CD4-positive, alpha-beta T cell (primary cell): ENCODE measurements around the gene RIMS1. TPM values are rescaled to one million over a fixed set of nuclear protein-coding genes. Genes with fewer than 3 reads are reported as not detected.
"Not testable (repeated sequence)": the region's sequence is repeated elsewhere in the genome, so short reads cannot be mapped to it uniquely, and the experiment has no call there.

Experiments used
- ATAC-seq: fragments of 200-7000 bp; cut with Tn5 transposase; one replicate; pipeline ENCODE4 v1.10.0; 2022; ENCODE audit warnings: mild to moderate bottlenecking; ENCODE audit not compliant: poor library complexity
- CTCF ChIA-PET: fragments of 350-600 bp; sonication (Branson Sonifier 250); formaldehyde crosslinking; loops from one replicate; lab custom pipeline; 2021; ENCODE audit warnings: antibody characterized with exemption, inconsistent platforms; lab: Charles Lee
- POLR2A ChIA-PET: fragments of 350-600 bp; sonication (Branson Sonifier 250); formaldehyde crosslinking; loops from one replicate; lab custom pipeline; 2021; ENCODE audit warnings: antibody characterized with exemption, inconsistent platforms; lab: Charles Lee
- DNase-seq, 14 experiments: peaks; one replicate each; pipeline ENCODE4 v3.0.0-alpha.2; 2013 to 2020; ENCODE audit warnings: mixed read lengths in 2 of 14
- H3K27ac ChIP-seq, 2 donors: one replicate each; pipeline versions ENCODE4 v1.5.1 to v1.7.0; 2013; ENCODE audit warnings: low read length in 2 of 2, low read depth in 1 of 2, mild to moderate bottlenecking in 1 of 2
- H3K27me3 ChIP-seq, 2 experiments: 1 replicate in 1 of 2; 2 replicates in 1 of 2; pipeline versions ENCODE4 v1.6.1 to v1.7.0; 2013; ENCODE audit warnings: low read length in 2 of 2, control low read depth in 1 of 2, mild to moderate bottlenecking in 1 of 2, moderate library complexity in 1 of 2; ENCODE audit not compliant: insufficient read depth in 2 of 2, control insufficient read depth in 1 of 2
- H3K36me3 ChIP-seq: one replicate; pipeline ENCODE4 v1.6.1; 2013; ENCODE audit warnings: low read length, control low read depth; ENCODE audit not compliant: insufficient read depth
- H3K4me1 ChIP-seq: one replicate; pipeline ENCODE4 v1.6.1; 2013; ENCODE audit warnings: low read length, control low read depth; ENCODE audit not compliant: insufficient read depth
- H3K4me3 ChIP-seq: one replicate; pipeline ENCODE4 v1.5.1; 2013; ENCODE audit warnings: mild to moderate bottlenecking, low read length, moderate library complexity
- H3K9me3 ChIP-seq, 2 experiments: 1 replicate in 1 of 2; 2 replicates in 1 of 2; pipeline versions ENCODE4 v1.6.1 to v1.7.0; 2013; ENCODE audit warnings: low read length in 2 of 2, mild to moderate bottlenecking in 2 of 2, control low read depth in 1 of 2, moderate library complexity in 1 of 2; ENCODE audit not compliant: control insufficient read depth in 1 of 2, insufficient read depth in 1 of 2
- H3K27ac Mint-ChIP-seq: one replicate; pipeline ENCODE4 v1.8.0; 2020; ENCODE audit warnings: mixed read lengths
- H3K27me3 Mint-ChIP-seq: one replicate; pipeline ENCODE4 v1.8.0; 2021; ENCODE audit warnings: mixed read lengths
- H3K36me3 Mint-ChIP-seq: one replicate; pipeline ENCODE4 v1.8.0; 2021; ENCODE audit warnings: low read depth, mixed read lengths
- H3K4me1 Mint-ChIP-seq: one replicate; pipeline ENCODE4 v1.8.0; 2021; ENCODE audit warnings: low read depth, mixed read lengths
- H3K4me3 Mint-ChIP-seq: one replicate; pipeline ENCODE4 v1.8.0; 2020; ENCODE audit warnings: mild to moderate bottlenecking, mixed read lengths
- H3K9me3 Mint-ChIP-seq: one replicate; pipeline ENCODE4 v1.8.0; 2020; ENCODE audit warnings: mixed read lengths
- intact Hi-C, 2 experiments: fragments of 100-400 bp; cut with DNase I in 1 of 2; cut with micrococcal nuclease in 1 of 2; formaldehyde crosslinking; loops; one replicate each; pipeline versions ENCODE4 v1.15.1 to v1.9.0; 2023 to 2025; cut with DNase I, micrococcal nuclease
- total RNA-seq, 174 experiments: library from RNA in 2 of 174; stranded (reverse) in 2 of 174; gene quantifications; one replicate each; pipeline ENCODE4 v1.2.3 and lab custom pipeline; 2021 to 2026
- TF ChIP-seq, protein P1 (sequence below): fragments of 200-600 bp; IDR thresholded peaks from one replicate; pipeline ENCODE4 v1.8.0; 2022; ENCODE audit warnings: antibody characterized with exemption, mild to moderate bottlenecking

Gene RIMS1
- total RNA-seq, 2 experiments from 2014 or later, result not detected

DNA sequence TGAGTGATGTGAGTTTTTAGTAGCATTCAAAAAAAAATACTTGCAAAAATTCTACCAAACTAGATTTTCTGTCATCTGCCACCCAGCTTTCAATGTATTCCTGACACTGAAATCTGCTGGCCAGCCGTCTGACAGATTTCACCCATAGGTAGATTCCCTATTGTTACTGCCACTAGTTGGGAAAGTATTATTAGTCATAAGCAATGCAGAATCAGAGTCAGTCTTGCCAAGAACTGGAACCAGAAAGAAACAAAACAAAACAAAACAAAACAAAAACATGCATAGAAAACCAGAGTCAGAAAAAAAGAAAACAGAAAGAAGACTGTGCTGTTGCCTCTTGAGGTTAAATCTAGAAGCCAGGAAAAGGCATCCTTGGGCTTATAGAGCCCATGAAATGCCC, 442.4 kb downstream of the RIMS1 start:
- H3K9me3 Mint-ChIP-seq, result no peaks in the 10 kb centered on the region
- Histone ChIP-seq H3K27ac (no peak overlapping the region), H3K27me3 (no peaks in the 10 kb centered on the region), H3K9me3 (no peaks in the 10 kb centered on the region), H3K4me1 (no peaks in the 10 kb centered on the region), H3K36me3 (no peaks in the 10 kb centered on the region), H3K4me3 (no peak overlapping the region)
- intact Hi-C loops, result no loop called here
- ChIA-PET CTCF (no interaction called here), POLR2A (no interaction called here)
- TF ChIP-seq, protein P1, sequence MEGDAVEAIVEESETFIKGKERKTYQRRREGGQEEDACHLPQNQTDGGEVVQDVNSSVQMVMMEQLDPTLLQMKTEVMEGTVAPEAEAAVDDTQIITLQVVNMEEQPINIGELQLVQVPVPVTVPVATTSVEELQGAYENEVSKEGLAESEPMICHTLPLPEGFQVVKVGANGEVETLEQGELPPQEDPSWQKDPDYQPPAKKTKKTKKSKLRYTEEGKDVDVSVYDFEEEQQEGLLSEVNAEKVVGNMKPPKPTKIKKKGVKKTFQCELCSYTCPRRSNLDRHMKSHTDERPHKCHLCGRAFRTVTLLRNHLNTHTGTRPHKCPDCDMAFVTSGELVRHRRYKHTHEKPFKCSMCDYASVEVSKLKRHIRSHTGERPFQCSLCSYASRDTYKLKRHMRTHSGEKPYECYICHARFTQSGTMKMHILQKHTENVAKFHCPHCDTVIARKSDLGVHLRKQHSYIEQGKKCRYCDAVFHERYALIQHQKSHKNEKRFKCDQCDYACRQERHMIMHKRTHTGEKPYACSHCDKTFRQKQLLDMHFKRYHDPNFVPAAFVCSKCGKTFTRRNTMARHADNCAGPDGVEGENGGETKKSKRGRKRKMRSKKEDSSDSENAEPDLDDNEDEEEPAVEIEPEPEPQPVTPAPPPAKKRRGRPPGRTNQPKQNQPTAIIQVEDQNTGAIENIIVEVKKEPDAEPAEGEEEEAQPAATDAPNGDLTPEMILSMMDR, result no peak
- DNase-seq (no peak), ATAC-seq (no peak)
- H3K4me1 Mint-ChIP-seq, result no peaks in the 10 kb centered on the region
- H3K27ac Mint-ChIP-seq, result no peak overlapping the region
- H3K4me3 Mint-ChIP-seq, result no peak overlapping the region
- no peaks in the 10 kb centered on the region for H3K36me3 Mint-ChIP-seq
- no peaks in the 10 kb centered on the region for H3K27me3 Mint-ChIP-seq

GRCh38 chr6:72335203-72335602, 448.9 kb downstream of the RIMS1 start:
- H3K9me3 ChIP-seq, H3K4me1 ChIP-seq, H3K4me3 Mint-ChIP-seq, H3K27ac ChIP-seq, H3K9me3 Mint-ChIP-seq, H3K36me3 Mint-ChIP-seq, H3K4me1 Mint-ChIP-seq, H3K36me3 ChIP-seq, H3K27ac Mint-ChIP-seq, H3K27me3 Mint-ChIP-seq, CTCF ChIA-PET, POLR2A ChIA-PET, intact Hi-C loops, H3K27me3 ChIP-seq, DNase-seq, H3K4me3 ChIP-seq, ATAC-seq: not testable (repeated sequence)

- intact Hi-C loops, result no loop called here
Observed at GRCh38 chr6:72348926-72349325, 462.6 kb downstream of the RIMS1 start.

More at GRCh38 chr6:72348926-72349325, 462.6 kb downstream of the RIMS1 start:
- CTCF ChIA-PET, result no interaction called here
- DNase-seq, result no peak
- Histone ChIP-seq H3K4me1 (no peaks in the 10 kb centered on the region), H3K27me3 (no peaks in the 10 kb centered on the region), H3K36me3 (no peaks in the 10 kb centered on the region), H3K27ac (no peak overlapping the region), H3K9me3 (no peaks in the 10 kb centered on the region), H3K4me3 (no peak overlapping the region)
- H3K4me3 Mint-ChIP-seq, result no peak overlapping the region
- no peaks in the 10 kb centered on the region for H3K36me3 Mint-ChIP-seq
- H3K27ac Mint-ChIP-seq, result no peak overlapping the region
- no peak for ATAC-seq
- POLR2A ChIA-PET, result no interaction called here
- no peaks in the 10 kb centered on the region for H3K4me1 Mint-ChIP-seq
- H3K27me3 Mint-ChIP-seq, result no peaks in the 10 kb centered on the region
- no peaks in the 10 kb centered on the region for H3K9me3 Mint-ChIP-seq
- TF ChIP-seq, protein P1, result no peak
